Hepatocyte (in vitro differentiated cells): ENCODE results near the gene TENT5A.

Source experiments
- EZH2 ChIP-seq: fragments of 200-600 bp; sonication (generic); IDR thresholded peaks from 2 replicates; pipeline ENCODE4 v1.6.1; 2016; ENCODE audit warnings: antibody characterized with exemption, mild to moderate bottlenecking, borderline replicate concordance
- TF ChIP-seq, protein P1 (sequence below): fragments of 200-600 bp; sonication (generic); IDR thresholded peaks from 2 replicates; pipeline ENCODE4 v1.5.1; 2016; ENCODE audit warnings: antibody characterized with exemption, mild to moderate bottlenecking; ENCODE audit not compliant: poor library complexity

DNA sequence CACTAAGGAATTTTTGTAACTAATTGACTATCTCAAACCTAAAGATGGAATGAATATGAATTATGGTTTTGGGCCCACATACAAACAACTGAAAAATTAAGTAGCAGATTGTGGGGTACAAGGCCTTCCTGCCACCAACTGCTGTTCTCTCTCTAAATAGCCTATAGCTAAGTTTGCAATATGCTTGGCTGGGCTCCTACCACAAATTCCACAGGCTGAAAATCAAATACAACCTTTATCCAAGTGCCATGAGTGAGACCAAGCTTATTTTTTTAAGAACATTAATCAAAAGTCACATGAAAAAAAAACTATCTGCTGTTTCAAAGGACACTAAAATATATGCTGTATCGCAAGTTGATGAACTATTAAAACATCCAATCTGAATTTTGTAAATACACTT, 52.1 kb downstream of the TENT5A start:
- TF ChIP-seq, protein P1, sequence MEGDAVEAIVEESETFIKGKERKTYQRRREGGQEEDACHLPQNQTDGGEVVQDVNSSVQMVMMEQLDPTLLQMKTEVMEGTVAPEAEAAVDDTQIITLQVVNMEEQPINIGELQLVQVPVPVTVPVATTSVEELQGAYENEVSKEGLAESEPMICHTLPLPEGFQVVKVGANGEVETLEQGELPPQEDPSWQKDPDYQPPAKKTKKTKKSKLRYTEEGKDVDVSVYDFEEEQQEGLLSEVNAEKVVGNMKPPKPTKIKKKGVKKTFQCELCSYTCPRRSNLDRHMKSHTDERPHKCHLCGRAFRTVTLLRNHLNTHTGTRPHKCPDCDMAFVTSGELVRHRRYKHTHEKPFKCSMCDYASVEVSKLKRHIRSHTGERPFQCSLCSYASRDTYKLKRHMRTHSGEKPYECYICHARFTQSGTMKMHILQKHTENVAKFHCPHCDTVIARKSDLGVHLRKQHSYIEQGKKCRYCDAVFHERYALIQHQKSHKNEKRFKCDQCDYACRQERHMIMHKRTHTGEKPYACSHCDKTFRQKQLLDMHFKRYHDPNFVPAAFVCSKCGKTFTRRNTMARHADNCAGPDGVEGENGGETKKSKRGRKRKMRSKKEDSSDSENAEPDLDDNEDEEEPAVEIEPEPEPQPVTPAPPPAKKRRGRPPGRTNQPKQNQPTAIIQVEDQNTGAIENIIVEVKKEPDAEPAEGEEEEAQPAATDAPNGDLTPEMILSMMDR = no peak
- no peak for TF ChIP-seq EZH2
